Measurements from ENCODE around the gene SPOCK1. TPM values are rescaled to one million over a fixed set of nuclear protein-coding genes. Genes with fewer than 3 reads are reported as not detected.
A peak's percentile ranks its signal among the peaks of the same experiment; 100 is the strongest.

The SPOCK1 gene
- total and polyA plus RNA-seq, 4 experiments from 2014 or later = not detected

GRCh38 chr5:137442660-137443059 lies 56.5 kb downstream of the SPOCK1 start:
- no peaks in the 10 kb centered on the region for H3K9me3 ChIP-seq (ENCODE audit: control insufficient read depth in 1 of 2, low read length in 2 of 2)
- no peaks in the 10 kb centered on the region for H3K4me1 ChIP-seq (ENCODE audit: insufficient read depth, low read length)
- no peaks in the 10 kb centered on the region for H3K36me3 ChIP-seq (ENCODE audit: insufficient read depth, low read length)
- intact Hi-C loops (cut with micrococcal nuclease) = no loop called here
- CTCF ChIA-PET (ENCODE audit: partially characterized antibody) = no interaction called here
- no peak overlapping the region for H3K4me3 Mint-ChIP-seq
- no peaks in the 10 kb centered on the region for H3K4me1 Mint-ChIP-seq
- POLR2A ChIA-PET (ENCODE audit: partially characterized antibody) = no interaction called here
- H3K27ac ChIP-seq (ENCODE audit: low read depth, low read length) = no peak overlapping the region
- peaks cover 0 to 6% (median 0%) of the 10 kb centered on the region in 8 donors for H3K9me3 Mint-ChIP-seq
- peaks cover 5 to 19% of the 10 kb centered on the region in 2 donors for H3K27me3 Mint-ChIP-seq
- no peak for DNase-seq
- H3K27ac Mint-ChIP-seq = no peak overlapping the region
- H3K36me3 Mint-ChIP-seq = no peaks in the 10 kb centered on the region
- H3K4me3 ChIP-seq (ENCODE audit: low read length in 2 of 2) = no peak overlapping the region
- no peaks in the 10 kb centered on the region for H3K27me3 ChIP-seq (ENCODE audit: insufficient read depth, low read length)

GRCh38 chr5:137441476-137441875 lies 57.6 kb downstream of the SPOCK1 start:
- CTCF ChIA-PET (ENCODE audit: partially characterized antibody) = no interaction called here
- Histone ChIP-seq H3K36me3 (ENCODE audit: insufficient read depth, low read length) (no peaks in the 10 kb centered on the region), H3K4me1 (ENCODE audit: insufficient read depth, low read length) (no peaks in the 10 kb centered on the region), H3K4me3 (ENCODE audit: low read length in 2 of 2) (no peak overlapping the region), H3K27me3 (ENCODE audit: insufficient read depth, low read length) (no peaks in the 10 kb centered on the region), H3K9me3 (ENCODE audit: control insufficient read depth in 1 of 2, low read length in 2 of 2) (no peaks in the 10 kb centered on the region), H3K27ac (ENCODE audit: low read depth, low read length) (no peak overlapping the region)
- DNase-seq = no peak
- Mint-ChIP-seq H3K4me1 (no peaks in the 10 kb centered on the region), H3K4me3 (no peak overlapping the region), H3K27me3 (peaks cover 7 to 16% of the 10 kb centered on the region in 2 donors), H3K27ac (no peak overlapping the region), H3K36me3 (no peaks in the 10 kb centered on the region), H3K9me3 (peaks cover 0 to 6% (median 0%) of the 10 kb centered on the region in 8 donors)
- intact Hi-C loops (cut with micrococcal nuclease) = no loop called here
- POLR2A ChIA-PET (ENCODE audit: partially characterized antibody) = no interaction called here

- no peak for DNase-seq
- H3K4me1 Mint-ChIP-seq = no peaks in the 10 kb centered on the region
Observed at GRCh38 chr5:137440795-137441194, 58.3 kb downstream of the SPOCK1 start.

GRCh38 chr5:137439645-137440044 lies 59.5 kb downstream of the SPOCK1 start:
- Mint-ChIP-seq H3K4me1 (no peaks in the 10 kb centered on the region), H3K36me3 (no peaks in the 10 kb centered on the region), H3K27me3 (peaks cover 9 to 11% of the 10 kb centered on the region in 2 donors), H3K4me3 (no peak overlapping the region), H3K9me3 (peaks cover 0 to 6% (median 0%) of the 10 kb centered on the region in 8 donors), H3K27ac (no peak overlapping the region)
- Histone ChIP-seq H3K27me3 (ENCODE audit: insufficient read depth, low read length) (no peaks in the 10 kb centered on the region), H3K9me3 (ENCODE audit: control insufficient read depth in 1 of 2, low read length in 2 of 2) (no peaks in the 10 kb centered on the region), H3K36me3 (ENCODE audit: insufficient read depth, low read length) (no peaks in the 10 kb centered on the region), H3K27ac (ENCODE audit: low read depth, low read length) (no peak overlapping the region), H3K4me3 (ENCODE audit: low read length in 2 of 2) (no peak overlapping the region), H3K4me1 (ENCODE audit: insufficient read depth, low read length) (no peaks in the 10 kb centered on the region)
- ChIA-PET CTCF (ENCODE audit: partially characterized antibody) (no interaction called here), POLR2A (ENCODE audit: partially characterized antibody) (no interaction called here)
- intact Hi-C loops (cut with micrococcal nuclease) = no loop called here
- no peak for DNase-seq

More at GRCh38 chr5:137440795-137441194, 58.3 kb downstream of the SPOCK1 start:
- intact Hi-C loops (cut with micrococcal nuclease) = no loop called here
- Histone ChIP-seq H3K27ac (ENCODE audit: low read depth, low read length) (no peak overlapping the region), H3K4me1 (ENCODE audit: insufficient read depth, low read length) (no peaks in the 10 kb centered on the region), H3K9me3 (ENCODE audit: control insufficient read depth in 1 of 2, low read length in 2 of 2) (no peaks in the 10 kb centered on the region), H3K4me3 (ENCODE audit: low read length in 2 of 2) (no peak overlapping the region), H3K36me3 (ENCODE audit: insufficient read depth, low read length) (no peaks in the 10 kb centered on the region), H3K27me3 (ENCODE audit: insufficient read depth, low read length) (no peaks in the 10 kb centered on the region)
- peaks cover 0 to 6% (median 0%) of the 10 kb centered on the region in 8 donors for H3K9me3 Mint-ChIP-seq
- CTCF ChIA-PET (ENCODE audit: partially characterized antibody) = no interaction called here
- no peak overlapping the region for H3K27ac Mint-ChIP-seq
- peaks cover 9 to 14% of the 10 kb centered on the region in 2 donors for H3K27me3 Mint-ChIP-seq
- no peaks in the 10 kb centered on the region for H3K36me3 Mint-ChIP-seq
- no peak overlapping the region for H3K4me3 Mint-ChIP-seq
- POLR2A ChIA-PET (ENCODE audit: partially characterized antibody) = no interaction called here

- ChIA-PET POLR2A (ENCODE audit: partially characterized antibody) (no interaction called here), CTCF (ENCODE audit: partially characterized antibody) (no interaction called here)
- H3K4me1 Mint-ChIP-seq = no peaks in the 10 kb centered on the region
- Histone ChIP-seq H3K27me3 (ENCODE audit: insufficient read depth, low read length) (no peaks in the 10 kb centered on the region), H3K9me3 (ENCODE audit: control insufficient read depth in 1 of 2, low read length in 2 of 2) (no peaks in the 10 kb centered on the region), H3K36me3 (ENCODE audit: insufficient read depth, low read length) (no peaks in the 10 kb centered on the region), H3K27ac (ENCODE audit: low read depth, low read length) (no peak overlapping the region), H3K4me1 (ENCODE audit: insufficient read depth, low read length) (no peaks in the 10 kb centered on the region), H3K4me3 (ENCODE audit: low read length in 2 of 2) (no peak overlapping the region)
- no peak for DNase-seq
- H3K4me3 Mint-ChIP-seq = no peak overlapping the region
- intact Hi-C loops (cut with micrococcal nuclease) = no loop called here
- no peak overlapping the region for H3K27ac Mint-ChIP-seq
- H3K9me3 Mint-ChIP-seq = peaks cover 0 to 4% (median 0%) of the 10 kb centered on the region in 8 donors
- H3K27me3 Mint-ChIP-seq = peaks cover 6 to 9% of the 10 kb centered on the region in 2 donors
- H3K36me3 Mint-ChIP-seq = no peaks in the 10 kb centered on the region
Observed at GRCh38 chr5:137438932-137439331, 60.2 kb downstream of the SPOCK1 start.

GRCh38 chr5:137437774-137438173 lies 61.4 kb downstream of the SPOCK1 start:
- no peaks in the 10 kb centered on the region for H3K36me3 ChIP-seq (ENCODE audit: insufficient read depth, low read length)
- CTCF ChIA-PET (ENCODE audit: partially characterized antibody) = no interaction called here
- DNase-seq = no peak
- Mint-ChIP-seq H3K36me3 (no peaks in the 10 kb centered on the region), H3K4me1 (no peaks in the 10 kb centered on the region), H3K9me3 (peaks cover 0 to 3% (median 0%) of the 10 kb centered on the region in 8 donors), H3K27me3 (peaks cover 6% of the 10 kb centered on the region in 2 donors), H3K27ac (no peak overlapping the region), H3K4me3 (no peak overlapping the region)
- no peak overlapping the region for H3K27ac ChIP-seq (ENCODE audit: low read depth, low read length)
- H3K4me1 ChIP-seq (ENCODE audit: insufficient read depth, low read length) = no peaks in the 10 kb centered on the region
- no peaks in the 10 kb centered on the region for H3K9me3 ChIP-seq (ENCODE audit: control insufficient read depth in 1 of 2, low read length in 2 of 2)
- POLR2A ChIA-PET (ENCODE audit: partially characterized antibody) = no interaction called here
- no peaks in the 10 kb centered on the region for H3K27me3 ChIP-seq (ENCODE audit: insufficient read depth, low read length)
- H3K4me3 ChIP-seq (ENCODE audit: low read length in 2 of 2) = no peak overlapping the region
- intact Hi-C loops (cut with micrococcal nuclease) = no loop called here

GRCh38 chr5:137433539-137433938 lies 65.6 kb downstream of the SPOCK1 start:
- Histone ChIP-seq H3K4me1 (ENCODE audit: insufficient read depth, low read length) (no peaks in the 10 kb centered on the region), H3K36me3 (ENCODE audit: insufficient read depth, low read length) (no peaks in the 10 kb centered on the region), H3K9me3 (ENCODE audit: control insufficient read depth in 1 of 2, low read length in 2 of 2) (no peaks in the 10 kb centered on the region), H3K27ac (ENCODE audit: low read depth, low read length) (no peak overlapping the region), H3K4me3 (ENCODE audit: low read length in 2 of 2) (no peak overlapping the region), H3K27me3 (ENCODE audit: insufficient read depth, low read length) (no peaks in the 10 kb centered on the region)
- ChIA-PET POLR2A (ENCODE audit: partially characterized antibody) (no interaction called here), CTCF (ENCODE audit: partially characterized antibody) (no interaction called here)
- H3K27ac Mint-ChIP-seq = no peak overlapping the region
- intact Hi-C loops (cut with micrococcal nuclease) = no loop called here
- no peak overlapping the region for H3K4me3 Mint-ChIP-seq
- H3K9me3 Mint-ChIP-seq = peaks cover 0 to 4% (median under 1%) of the 10 kb centered on the region in 8 donors
- no peaks in the 10 kb centered on the region for H3K36me3 Mint-ChIP-seq
- no peak for DNase-seq
- peaks cover 3 to 6% of the 10 kb centered on the region in 2 donors for H3K27me3 Mint-ChIP-seq
- H3K4me1 Mint-ChIP-seq = no peaks in the 10 kb centered on the region

- Mint-ChIP-seq H3K9me3 (peaks cover 0 to 4% (median under 1%) of the 10 kb centered on the region in 8 donors), H3K27me3 (peaks cover 2 to 6% of the 10 kb centered on the region in 2 donors), H3K4me1 (no peaks in the 10 kb centered on the region), H3K36me3 (no peaks in the 10 kb centered on the region), H3K4me3 (no peak overlapping the region), H3K27ac (peak overlapping the region in 1 of 7 donors; percentile 19)
- DNase-seq = no peak
- CTCF ChIA-PET (ENCODE audit: partially characterized antibody) = no interaction called here
- H3K4me3 ChIP-seq (ENCODE audit: low read length in 2 of 2) = no peak overlapping the region
- H3K27me3 ChIP-seq (ENCODE audit: insufficient read depth, low read length) = no peaks in the 10 kb centered on the region
- no peaks in the 10 kb centered on the region for H3K36me3 ChIP-seq (ENCODE audit: insufficient read depth, low read length)
- H3K27ac ChIP-seq (ENCODE audit: low read depth, low read length) = no peak overlapping the region
- no peaks in the 10 kb centered on the region for H3K9me3 ChIP-seq (ENCODE audit: control insufficient read depth in 1 of 2, low read length in 2 of 2)
- H3K4me1 ChIP-seq (ENCODE audit: insufficient read depth, low read length) = no peaks in the 10 kb centered on the region
- POLR2A ChIA-PET (ENCODE audit: partially characterized antibody) = no interaction called here
- intact Hi-C loops (cut with micrococcal nuclease) = no loop called here
Observed at GRCh38 chr5:137432376-137432775, 66.8 kb downstream of the SPOCK1 start.
